H7 (cell line): ENCODE measurements around the gene PHACTR1. TPM values are rescaled to one million over a fixed set of nuclear protein-coding genes. Genes with fewer than 3 reads are reported as not detected.

ENCODE experiments used
- DNase-seq: peaks from one replicate; pipeline ENCODE4 v3.0.0; 2012
- H3K27me3 ChIP-seq: 2 replicates; pipeline ENCODE4 v1.6.0; 2011; ENCODE audit warnings: mild to moderate bottlenecking, low read length; ENCODE audit not compliant: control insufficient read depth, insufficient read depth
- H3K36me3 ChIP-seq: replicated peaks from 2 replicates; pipeline ENCODE4 v1.5.1; 2011; ENCODE audit warnings: low read length; ENCODE audit not compliant: control insufficient read depth, insufficient read depth
- H3K4me3 ChIP-seq: 2 replicates; pipeline ENCODE4 v1.5.1; 2011; ENCODE audit warnings: low read depth, mild to moderate bottlenecking, control low read depth, low read length, moderate library complexity; ENCODE audit not compliant: insufficient read depth
- total RNA-seq: library from RNA; depleted of rRNA; stranded (reverse); fragments of >200 nt; shearing (Covaris generic); gene quantifications from 2 replicates; pipeline ENCODE4 v1.2.3, GENCODE V29; 2014

The PHACTR1 gene
- total RNA-seq, 1 experiment from 2014 or later: 3.3 TPM

- H3K4me3 ChIP-seq: no peak overlapping the region
- no peaks in the 10 kb centered on the region for H3K36me3 ChIP-seq
- no peak for DNase-seq
- no peaks in the 10 kb centered on the region for H3K27me3 ChIP-seq
Observed at GRCh38 chr6:12869816-12870432, 153.4 kb downstream of the PHACTR1 start.

DNA sequence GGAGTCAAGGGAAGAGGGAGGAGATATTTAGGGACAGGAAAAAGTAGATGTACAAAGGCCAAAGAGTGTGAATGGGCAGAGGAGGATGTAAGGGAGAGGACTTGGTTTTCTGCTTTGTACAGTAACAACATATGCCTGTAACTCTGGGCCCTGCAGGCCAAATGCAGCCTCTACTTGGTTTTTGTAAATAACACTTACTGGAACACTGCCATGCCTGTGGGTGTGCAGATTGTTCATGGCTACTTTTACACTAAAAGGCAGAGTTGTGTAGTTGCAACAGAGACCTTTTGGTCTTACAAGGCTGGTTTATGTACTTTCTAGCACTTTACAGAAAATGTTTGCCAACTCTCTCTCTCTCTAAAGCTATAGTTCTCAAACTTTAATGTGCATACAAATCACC, 157.1 kb downstream of the PHACTR1 start:
- Histone ChIP-seq H3K27me3 (no peaks in the 10 kb centered on the region), H3K36me3 (no peaks in the 10 kb centered on the region), H3K4me3 (no peak overlapping the region)
- DNase-seq: no peak

- H3K36me3 ChIP-seq: no peaks in the 10 kb centered on the region
- no peak for DNase-seq
- no peak overlapping the region for H3K4me3 ChIP-seq
- no peaks in the 10 kb centered on the region for H3K27me3 ChIP-seq
Observed at GRCh38 chr6:12875051-12875450, 158.5 kb downstream of the PHACTR1 start.

GRCh38 chr6:12878741-12879140, 162.2 kb downstream of the PHACTR1 start:
- no peaks in the 10 kb centered on the region for H3K36me3 ChIP-seq
- no peak overlapping the region for H3K4me3 ChIP-seq
- no peaks in the 10 kb centered on the region for H3K27me3 ChIP-seq
- DNase-seq: no peak

DNA sequence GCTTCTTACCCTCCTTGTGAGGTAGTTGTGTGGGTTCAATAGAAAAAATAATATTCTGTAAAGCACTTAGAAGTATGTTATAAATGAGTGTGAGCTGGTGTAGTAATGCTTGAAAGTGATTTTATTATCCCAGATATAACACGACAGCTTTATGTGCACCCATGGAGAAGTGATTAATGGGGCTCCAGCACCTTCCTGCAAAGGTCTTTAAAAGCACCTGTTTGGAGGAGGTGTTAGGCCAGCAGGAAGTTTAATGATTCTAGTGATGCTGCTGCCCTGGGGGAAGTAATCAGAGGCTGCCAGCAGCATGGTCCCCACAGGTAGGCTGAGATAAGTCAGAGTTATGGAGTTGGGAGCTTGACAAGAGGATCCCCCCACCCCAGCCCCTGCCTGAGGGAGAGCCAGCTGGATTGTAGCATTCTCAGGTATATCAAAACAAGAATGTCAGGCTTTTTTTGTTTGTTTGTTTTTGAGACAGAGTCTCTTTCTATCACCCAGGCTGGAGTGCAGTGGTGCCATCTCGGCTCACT, 166.3 kb downstream of the PHACTR1 start:
- no peaks in the 10 kb centered on the region for H3K27me3 ChIP-seq
- no peak overlapping the region for H3K4me3 ChIP-seq
- H3K36me3 ChIP-seq: no peaks in the 10 kb centered on the region
- DNase-seq: no peak

DNA sequence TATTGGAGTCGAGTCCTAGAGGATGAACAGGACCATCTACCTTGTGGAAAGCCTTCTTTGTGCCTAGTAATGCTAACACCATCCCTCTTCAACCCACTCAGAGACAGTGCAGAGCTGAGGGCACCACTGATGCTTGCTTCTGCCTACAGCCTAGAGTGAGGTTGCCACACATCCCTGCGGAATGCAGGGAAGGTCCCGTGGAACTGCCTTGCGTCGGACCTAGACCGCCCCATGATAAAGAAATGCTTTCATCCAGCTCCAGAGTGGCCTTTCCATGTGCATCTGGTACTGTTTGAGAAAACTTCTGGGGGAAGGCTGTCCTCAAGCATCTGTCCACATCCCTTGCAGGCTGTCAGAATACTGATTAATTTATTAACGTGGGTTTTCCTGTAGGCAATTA, 168.4 kb downstream of the PHACTR1 start:
- DNase-seq: no peak
- no peaks in the 10 kb centered on the region for H3K36me3 ChIP-seq
- H3K4me3 ChIP-seq: no peak overlapping the region
- no peaks in the 10 kb centered on the region for H3K27me3 ChIP-seq

- Histone ChIP-seq H3K36me3 (no peaks in the 10 kb centered on the region), H3K27me3 (no peaks in the 10 kb centered on the region), H3K4me3 (no peak overlapping the region)
- peak; percentile 46 for DNase-seq
Observed at GRCh38 chr6:12886961-12887775, 170.6 kb downstream of the PHACTR1 start.

GRCh38 chr6:12890171-12890790, 173.7 kb downstream of the PHACTR1 start:
- Histone ChIP-seq H3K36me3 (no peaks in the 10 kb centered on the region), H3K4me3 (no peak overlapping the region), H3K27me3 (no peaks in the 10 kb centered on the region)
- no peak for DNase-seq

GRCh38 chr6:12891595-12891994, 175.0 kb downstream of the PHACTR1 start:
- DNase-seq: no peak
- H3K36me3 ChIP-seq: no peaks in the 10 kb centered on the region

DNA sequence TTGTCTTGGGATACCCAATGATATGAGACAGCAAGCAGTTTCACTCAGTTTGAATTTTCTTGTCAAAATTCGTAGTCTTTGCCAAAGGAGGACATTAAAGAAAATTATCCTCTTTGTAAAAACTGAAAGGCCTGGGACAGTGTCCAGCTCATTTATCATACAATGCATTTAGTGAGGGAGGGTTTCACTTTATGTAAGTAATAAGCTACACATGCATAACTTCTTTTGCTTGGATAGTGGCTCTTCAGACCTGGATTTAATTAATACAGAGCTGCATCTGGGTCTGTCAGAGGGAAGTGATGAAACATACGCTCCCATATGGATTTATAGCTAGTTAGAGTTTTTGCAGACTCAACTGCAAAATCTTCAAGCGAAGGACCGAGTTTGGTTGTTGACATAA, 175.6 kb downstream of the PHACTR1 start:
- H3K36me3 ChIP-seq: no peaks in the 10 kb centered on the region
- no peak for DNase-seq
- H3K4me3 ChIP-seq: no peak overlapping the region
- no peaks in the 10 kb centered on the region for H3K27me3 ChIP-seq

More at GRCh38 chr6:12891595-12891994, 175.0 kb downstream of the PHACTR1 start:
- no peak overlapping the region for H3K4me3 ChIP-seq
- H3K27me3 ChIP-seq: no peaks in the 10 kb centered on the region

GRCh38 chr6:12893036-12893435, 176.5 kb downstream of the PHACTR1 start:
- H3K4me3 ChIP-seq: no peak overlapping the region
- H3K27me3 ChIP-seq: no peaks in the 10 kb centered on the region
- no peaks in the 10 kb centered on the region for H3K36me3 ChIP-seq
- DNase-seq: no peak

DNA sequence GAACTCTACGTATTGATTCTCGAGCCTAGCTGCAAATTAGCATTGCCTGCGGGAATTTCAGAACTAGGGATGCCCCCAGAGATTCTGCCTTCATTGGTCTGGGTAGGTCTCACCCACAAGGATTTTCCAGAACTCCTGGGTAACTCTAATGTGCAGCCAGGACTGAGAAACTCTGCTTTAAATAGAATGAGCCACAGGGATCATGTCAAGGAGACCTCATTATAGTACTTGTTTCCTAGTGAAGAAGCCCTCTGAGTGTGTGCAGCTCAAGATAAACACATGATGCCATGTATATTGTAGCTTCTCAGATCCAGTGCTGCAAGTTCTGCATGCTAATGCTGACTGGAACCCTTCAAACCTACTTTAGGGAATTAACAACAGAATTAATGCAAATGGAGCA, 179.2 kb downstream of the PHACTR1 start:
- no peaks in the 10 kb centered on the region for H3K36me3 ChIP-seq
- no peaks in the 10 kb centered on the region for H3K27me3 ChIP-seq
- no peak overlapping the region for H3K4me3 ChIP-seq
- no peak for DNase-seq

DNA sequence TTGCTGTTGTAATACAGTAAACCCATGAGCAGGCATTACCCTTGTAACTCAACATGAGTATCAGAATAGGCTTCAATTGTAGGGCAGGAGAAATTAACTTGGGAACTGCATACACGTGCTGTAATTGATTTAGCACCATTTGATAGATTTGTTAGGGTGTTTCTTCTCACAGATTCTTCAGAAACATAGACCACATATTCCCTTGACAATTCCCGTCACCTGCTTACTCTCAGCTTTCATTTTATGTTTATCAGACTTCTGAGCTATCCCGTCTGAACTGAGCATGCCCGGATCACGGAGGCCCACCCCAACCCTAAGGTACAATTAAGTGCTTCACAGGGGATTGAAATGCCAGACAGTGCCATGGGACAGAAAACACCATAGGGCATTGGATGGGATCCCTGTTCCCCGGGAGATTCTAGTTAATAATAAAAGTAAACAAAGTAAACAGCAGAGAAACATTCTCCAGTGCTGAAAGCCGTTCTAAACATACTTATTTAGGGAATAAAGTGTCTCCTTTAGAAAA, 179.7 kb downstream of the PHACTR1 start:
- Histone ChIP-seq H3K36me3 (no peaks in the 10 kb centered on the region), H3K4me3 (no peak overlapping the region), H3K27me3 (no peaks in the 10 kb centered on the region)
- no peak for DNase-seq

DNA sequence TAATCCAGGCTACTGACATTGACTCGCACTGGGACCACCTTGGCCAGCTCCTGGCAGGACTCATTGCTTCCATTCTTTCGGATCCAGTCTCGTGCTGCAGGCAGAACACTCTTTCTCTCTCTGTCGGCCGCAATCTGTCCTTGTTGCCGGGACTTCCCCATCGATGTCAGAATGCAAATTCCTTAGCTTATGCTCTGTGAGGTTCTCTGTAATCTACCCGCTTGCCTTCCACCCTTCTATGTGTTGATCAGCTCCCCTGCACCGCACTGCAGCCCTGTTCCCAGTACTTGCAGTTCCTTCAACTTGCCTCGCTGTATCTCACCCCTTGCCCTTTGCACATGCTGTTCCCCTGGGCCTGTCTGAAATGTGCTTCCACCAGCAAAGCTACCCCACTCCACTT, 182.0 kb downstream of the PHACTR1 start:
- Histone ChIP-seq H3K4me3 (no peak overlapping the region), H3K36me3 (no peaks in the 10 kb centered on the region), H3K27me3 (no peaks in the 10 kb centered on the region)
- DNase-seq: no peak
